Stimulated activated CD4-positive, alpha-beta T cell treated with anti-CD3 and anti-CD28 coated beads, Interleukin-12 subunit alpha, Interleukin-12 subunit beta, amount 100 ng/mL, for 24 hours (primary cell): ENCODE data around the gene NCS1.

Experiments
- DNase-seq, 2 experiments: peaks; one replicate each; pipeline ENCODE4 v3.0.0-alpha.2; 2020; ENCODE audit warnings: low read depth in 2 of 2

NCS1 gene

GRCh38 chr9:130175355-130175754 lies 3.2 kb downstream of the NCS1 start:
- DNase-seq: no peak

DNA sequence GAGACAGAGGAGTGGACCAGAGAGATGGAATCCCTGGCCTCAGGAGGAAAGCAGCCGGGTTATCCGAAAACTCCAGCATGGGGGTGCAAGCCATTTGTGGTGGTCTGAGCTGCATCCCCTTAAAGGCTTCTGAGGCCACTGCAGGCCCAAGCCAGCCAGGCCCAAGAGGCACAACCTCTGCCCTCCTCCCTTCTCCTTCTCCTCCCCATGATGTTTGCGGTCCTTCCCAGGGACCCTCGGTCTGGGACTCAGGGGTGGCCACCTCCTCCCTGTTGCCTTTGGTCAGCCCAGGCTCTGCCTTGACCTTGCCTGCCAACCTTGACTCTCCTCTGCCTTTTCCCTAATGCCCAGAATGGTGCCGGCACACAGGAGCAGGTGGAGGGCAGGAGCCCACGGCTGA lies 4.6 kb downstream of the NCS1 start:
- no peak for DNase-seq

GRCh38 chr9:130177898-130178805 lies 5.9 kb downstream of the NCS1 start:
- no peak for DNase-seq

GRCh38 chr9:130179331-130179907 lies 7.2 kb downstream of the NCS1 start:
- no peak for DNase-seq

GRCh38 chr9:130180516-130180915 lies 8.3 kb downstream of the NCS1 start:
- DNase-seq: no peak

DNA sequence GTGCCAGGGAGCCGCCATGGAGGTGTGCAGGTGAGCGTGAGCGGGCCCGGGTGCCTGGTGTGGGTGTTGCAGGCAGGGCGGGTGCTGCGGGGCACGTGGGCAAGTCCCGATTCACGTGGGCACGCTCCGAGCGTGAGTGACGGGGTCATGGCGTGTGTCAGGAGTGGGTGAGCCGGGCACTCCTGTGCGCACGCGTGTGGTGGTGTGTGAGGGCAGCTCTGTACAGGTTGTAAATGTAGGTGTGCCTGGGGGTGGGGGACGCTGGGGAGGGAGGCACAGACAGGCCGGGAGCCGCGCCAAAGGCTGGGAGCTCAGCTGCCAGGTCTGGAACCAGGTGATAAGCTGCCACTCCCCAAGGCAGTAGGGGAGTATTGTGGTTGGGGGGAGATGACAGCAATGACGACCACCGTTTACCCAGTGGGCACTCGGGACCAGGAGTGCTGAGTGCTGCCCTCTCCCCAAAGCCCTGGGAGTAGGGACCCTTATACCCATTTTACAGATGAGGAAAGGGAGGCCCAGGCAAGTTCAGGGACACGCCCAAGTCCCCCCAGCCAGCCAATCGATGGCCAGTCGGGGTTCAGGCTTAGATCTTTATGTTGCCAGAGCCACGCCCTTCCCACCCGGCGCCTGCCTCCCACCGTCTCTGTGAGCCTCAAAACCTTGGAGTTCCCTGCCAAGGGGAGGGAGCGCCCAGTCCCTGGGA lies 9.6 kb downstream of the NCS1 start:
- DNase-seq: no peak

DNA sequence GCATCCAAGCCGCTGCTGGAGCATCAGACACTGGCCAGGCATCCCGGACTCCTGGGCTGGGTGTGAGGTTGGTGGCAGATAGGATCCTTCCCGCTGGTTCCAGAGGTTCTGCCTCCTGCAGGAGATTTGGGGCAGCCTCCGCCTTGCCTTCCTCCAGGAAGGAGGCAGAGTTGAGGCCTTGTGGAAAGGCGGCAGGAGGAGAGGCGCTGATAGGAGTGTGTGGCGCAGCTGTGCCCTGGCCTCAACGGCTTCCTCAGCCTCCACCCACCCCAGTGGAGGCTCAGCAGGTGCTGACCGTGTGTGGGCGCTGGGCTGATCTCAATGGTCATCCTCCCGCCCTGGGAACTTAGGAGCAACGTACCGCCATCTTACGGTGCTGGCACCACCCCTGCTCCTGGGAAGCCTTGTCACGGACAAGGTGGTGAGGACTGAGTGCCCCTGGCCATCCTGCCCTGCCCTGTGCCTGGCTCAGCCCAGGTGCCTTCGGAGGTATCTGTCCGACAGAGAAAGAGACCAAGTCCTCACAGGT lies 10.2 kb downstream of the NCS1 start:
- no peak for DNase-seq

GRCh38 chr9:130183133-130183762 lies 11.0 kb downstream of the NCS1 start:
- no peak for DNase-seq

DNA sequence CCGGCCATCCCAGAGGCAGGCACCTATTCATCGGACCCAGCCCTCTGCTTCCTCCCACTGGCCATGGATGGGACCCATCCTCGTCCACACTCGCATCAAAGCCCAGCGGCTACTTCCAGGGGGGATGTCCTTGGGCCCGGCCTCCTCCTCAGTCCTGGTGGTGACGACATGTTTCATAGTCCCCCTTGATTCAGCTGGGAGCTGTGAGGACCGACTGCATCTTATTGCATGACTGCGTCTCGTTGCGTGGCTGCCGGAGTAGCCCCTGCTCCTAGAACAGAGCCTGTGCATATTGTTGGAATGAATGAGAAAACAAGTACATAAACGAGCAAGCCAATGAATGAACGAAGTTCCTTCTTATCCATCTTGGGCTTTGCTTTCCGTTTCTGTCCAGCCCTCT lies 12.8 kb downstream of the NCS1 start:
- no peak for DNase-seq

DNA sequence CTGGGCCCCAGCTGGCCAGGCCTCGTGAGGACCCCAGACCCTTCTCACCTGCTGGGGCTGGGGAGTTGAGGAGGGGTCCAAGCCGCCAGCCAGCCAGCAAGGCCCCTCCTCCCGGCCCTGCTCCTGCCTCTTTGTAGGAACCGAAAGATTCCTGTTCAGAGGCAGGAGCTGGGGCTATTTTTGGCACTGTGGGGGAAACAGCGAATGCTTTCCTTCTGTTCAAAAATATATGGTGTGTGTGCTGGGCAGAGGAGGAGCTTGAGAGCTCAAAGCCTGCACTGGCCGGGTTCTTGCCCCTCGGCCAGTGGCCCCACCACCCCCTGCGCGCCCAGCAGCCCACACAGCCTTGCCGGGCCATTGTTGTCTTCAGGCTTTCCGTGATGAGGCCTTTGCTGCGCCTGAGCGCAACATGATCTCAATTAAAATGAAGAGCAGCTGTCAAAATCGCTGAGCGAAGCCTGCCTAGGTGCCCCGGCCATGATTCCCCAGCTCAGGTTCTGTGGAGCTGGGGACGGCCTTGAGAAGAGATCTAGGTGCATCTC lies 13.4 kb downstream of the NCS1 start:
- no peak for DNase-seq

DNA sequence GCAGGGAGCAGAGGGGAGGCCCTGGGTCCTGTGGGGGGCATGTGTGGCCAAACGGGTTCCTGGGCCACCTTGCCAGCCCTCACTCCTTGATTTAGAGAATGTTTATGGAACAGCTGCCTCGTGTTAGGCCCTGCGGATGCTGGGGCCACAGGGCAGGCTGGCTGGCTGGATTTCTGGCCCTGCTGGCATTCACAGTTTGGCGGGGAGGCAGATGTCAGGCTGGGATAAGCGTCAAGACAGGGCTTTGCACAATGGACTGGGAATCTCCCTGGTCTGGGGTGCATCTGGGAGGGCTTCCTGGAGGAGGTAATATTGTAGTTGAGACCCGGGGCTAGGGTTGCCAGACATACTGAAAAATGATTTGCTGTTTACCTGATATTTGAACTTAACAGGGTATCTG lies 13.8 kb downstream of the NCS1 start:
- DNase-seq: no peak

DNA sequence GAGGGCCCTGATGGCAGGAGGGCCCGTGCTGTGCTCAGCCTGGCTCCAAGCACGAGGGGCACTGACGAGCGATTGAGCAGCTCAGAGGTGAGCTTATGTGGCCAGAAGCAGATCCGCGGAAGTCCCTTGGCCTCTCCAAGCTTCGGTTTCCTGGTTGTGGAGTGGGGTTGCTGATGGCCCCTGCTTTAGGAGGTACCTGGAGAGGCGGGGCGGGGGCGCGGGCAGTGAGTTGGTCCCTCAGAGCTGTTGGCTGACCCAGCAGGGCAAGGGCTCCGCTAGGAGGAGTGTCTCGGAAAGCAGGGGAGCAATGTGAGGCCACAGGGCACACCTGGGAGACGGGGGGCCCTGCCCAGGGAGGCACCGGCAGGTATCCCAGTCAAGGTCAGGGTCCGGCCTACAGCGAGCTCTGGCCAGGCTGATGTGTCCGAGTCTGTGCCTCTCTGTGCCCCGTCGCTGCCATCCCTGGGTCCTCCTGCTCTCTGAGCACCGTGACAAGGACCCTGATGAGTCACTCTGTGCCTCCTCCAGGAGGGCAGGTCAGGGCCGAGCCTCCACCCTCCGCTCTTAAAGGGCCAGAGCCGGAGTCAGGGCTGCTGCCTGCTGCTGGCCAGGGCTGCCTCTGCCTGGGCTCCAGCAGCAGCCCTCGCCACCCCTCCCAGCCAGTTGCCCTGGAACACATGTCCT lies 14.8 kb downstream of the NCS1 start:
- DNase-seq: no peak

- no peak for DNase-seq
These were observed 15.3 kb downstream of the NCS1 start for GRCh38 chr9:130187523-130187846.

DNA sequence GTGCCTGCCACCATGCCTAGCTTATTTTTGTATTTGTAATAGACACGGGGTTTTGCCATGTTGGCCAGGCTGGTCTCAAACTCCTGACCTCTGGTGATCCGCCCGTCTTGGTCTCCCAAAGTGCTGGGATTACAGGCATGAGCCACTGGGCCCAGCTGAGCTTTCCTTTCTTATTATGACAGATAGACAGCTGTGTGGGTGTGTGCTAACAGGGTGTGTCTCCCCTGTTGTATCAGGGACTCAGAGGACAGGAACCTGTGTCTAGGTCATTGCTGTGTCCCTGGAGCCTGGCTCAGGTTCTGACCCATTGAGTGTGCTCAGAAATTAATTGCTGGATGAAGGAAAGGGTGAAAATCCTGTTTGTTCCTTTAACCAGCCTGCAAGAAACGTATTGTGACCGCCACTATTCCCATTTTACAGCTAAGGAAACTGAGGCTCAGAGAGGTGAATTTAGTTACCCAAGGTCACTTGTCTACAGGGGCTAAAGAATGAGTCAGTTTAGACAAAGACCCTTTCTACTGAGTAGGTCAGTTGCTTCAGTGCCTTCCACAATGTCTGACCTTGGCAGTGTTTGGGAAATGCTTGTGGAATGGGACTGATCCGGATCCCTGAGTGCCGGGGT lies 16.8 kb downstream of the NCS1 start:
- no peak for DNase-seq

- DNase-seq: no peak
These were observed 17.6 kb downstream of the NCS1 start for GRCh38 chr9:130189840-130190239.

GRCh38 chr9:130191068-130191748 lies 19.0 kb downstream of the NCS1 start:
- no peak for DNase-seq

- no peak for DNase-seq
These were observed 19.5 kb downstream of the NCS1 start for GRCh38 chr9:130191749-130192120.

DNA sequence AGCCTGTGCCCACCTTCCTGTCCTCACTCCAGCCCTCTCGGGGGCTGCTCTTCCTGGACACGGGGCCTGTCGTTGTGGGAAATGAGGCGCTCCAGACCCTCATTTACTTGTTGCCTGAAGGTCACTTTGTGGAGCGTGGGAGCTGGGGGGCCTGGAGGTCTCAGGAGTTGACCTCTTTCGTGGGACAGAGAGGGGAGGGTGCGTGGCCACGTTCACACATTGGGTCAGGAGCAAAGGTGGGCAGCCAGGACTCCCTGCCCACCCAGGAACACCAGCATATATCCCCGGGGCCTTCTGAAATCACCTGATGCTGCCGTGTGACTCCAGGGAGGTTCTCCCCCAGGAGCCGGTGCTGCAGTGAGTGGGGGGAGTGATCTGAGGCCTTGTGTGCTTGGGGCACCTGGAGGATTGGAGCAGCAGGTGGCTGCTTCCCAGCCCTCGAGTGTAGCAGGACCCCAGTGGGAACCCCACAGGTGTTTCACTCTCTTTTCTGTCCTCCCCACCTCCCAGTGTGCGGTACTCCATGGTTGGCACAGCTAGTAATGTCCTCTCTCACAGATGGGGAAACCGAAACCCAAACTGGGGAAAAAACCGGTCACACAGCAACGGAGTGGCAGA lies 20.3 kb downstream of the NCS1 start:
- DNase-seq: no peak

GRCh38 chr9:130193103-130193502 lies 20.9 kb downstream of the NCS1 start:
- no peak for DNase-seq
